ENCODE results near the gene LSM3. TPM values are rescaled to one million over a fixed set of nuclear protein-coding genes. Genes with fewer than 3 reads are reported as not detected.
A peak's percentile ranks its signal among the peaks of the same experiment; 100 is the strongest.

The LSM3 gene
- total RNA-seq, 1 donor, result 5.1 TPM

DNA sequence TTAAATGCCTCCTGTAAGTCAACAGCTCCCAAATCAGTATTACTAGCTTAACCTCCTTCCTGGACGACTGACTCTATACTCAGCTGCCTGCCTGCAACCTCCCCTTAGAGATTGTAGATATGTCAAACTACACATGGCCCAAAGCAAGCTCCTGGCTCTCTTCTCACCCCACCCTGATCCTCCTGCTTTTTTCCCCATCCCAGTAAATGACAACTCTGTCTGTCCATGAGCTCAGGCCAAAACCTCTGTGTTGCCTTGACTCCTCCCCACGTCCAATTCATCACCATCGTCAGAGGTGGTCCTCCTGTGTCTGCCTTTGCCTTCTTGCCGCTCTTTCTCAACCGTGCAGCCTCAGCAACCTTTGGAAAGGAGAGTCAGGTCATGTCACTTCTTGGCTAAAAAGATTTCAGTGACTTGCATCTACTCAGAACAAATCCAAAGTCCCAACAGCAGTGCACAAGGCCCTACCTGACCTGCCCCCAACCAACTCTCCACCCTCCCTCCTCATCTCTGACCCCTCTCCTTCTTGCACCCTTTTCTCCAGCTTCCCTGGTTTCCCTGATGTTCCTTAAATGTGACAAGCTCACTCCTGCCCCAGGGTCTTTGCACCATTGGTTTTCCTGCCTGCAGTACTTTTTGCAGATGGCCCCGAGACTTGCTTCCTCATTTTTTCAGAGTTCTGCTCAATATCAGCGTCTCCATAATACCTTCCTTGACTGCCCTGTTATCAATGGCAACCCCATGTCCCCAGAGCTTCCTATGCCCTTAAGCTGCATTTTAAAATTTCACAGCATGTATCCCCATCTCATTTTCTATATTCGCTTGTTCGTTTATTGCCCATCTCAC is 52.8 kb downstream of the LSM3 start:
- H3K27ac ChIP-seq (ENCODE audit: low read depth, low read length), result peak overlapping the region; percentile 1

DNA sequence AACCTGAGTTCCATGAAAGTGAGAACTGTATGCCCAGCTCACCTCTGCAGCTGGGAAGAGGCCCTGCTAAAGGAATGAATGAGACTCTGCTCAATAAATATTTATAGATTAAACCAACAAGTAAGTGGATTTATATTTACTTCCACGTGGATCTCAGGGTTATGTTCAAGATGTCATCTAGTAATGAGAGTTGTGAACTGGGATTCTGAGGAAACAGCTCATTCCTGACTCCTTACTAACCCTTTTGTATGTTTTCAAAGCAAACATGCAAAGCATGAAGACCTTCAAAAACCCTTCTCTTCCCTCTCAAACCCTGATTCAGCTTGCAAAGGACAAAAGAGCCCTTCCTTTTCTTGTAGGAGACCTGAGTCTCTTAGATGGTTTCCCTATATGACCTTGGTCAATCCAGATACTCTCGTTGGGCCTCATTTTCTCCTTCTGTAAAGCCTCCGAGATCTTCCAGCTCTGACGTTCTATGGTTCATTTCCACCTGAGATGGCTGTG is 53.4 kb downstream of the LSM3 start:
- no peaks in the 10 kb centered on the region for H3K9me3 ChIP-seq (ENCODE audit: low read depth, low read length)
- peaks cover 33% of the 10 kb centered on the region for H3K4me1 ChIP-seq (ENCODE audit: insufficient read depth, low read length)
- H2AFZ ChIP-seq (ENCODE audit: low read length), result no peak overlapping the region
- no peak overlapping the region for H3K4me2 ChIP-seq (ENCODE audit: insufficient read depth, low read length)
- no peaks in the 10 kb centered on the region for H3K36me3 ChIP-seq (ENCODE audit: insufficient read depth, low read length)
- TF ChIP-seq, protein P1, sequence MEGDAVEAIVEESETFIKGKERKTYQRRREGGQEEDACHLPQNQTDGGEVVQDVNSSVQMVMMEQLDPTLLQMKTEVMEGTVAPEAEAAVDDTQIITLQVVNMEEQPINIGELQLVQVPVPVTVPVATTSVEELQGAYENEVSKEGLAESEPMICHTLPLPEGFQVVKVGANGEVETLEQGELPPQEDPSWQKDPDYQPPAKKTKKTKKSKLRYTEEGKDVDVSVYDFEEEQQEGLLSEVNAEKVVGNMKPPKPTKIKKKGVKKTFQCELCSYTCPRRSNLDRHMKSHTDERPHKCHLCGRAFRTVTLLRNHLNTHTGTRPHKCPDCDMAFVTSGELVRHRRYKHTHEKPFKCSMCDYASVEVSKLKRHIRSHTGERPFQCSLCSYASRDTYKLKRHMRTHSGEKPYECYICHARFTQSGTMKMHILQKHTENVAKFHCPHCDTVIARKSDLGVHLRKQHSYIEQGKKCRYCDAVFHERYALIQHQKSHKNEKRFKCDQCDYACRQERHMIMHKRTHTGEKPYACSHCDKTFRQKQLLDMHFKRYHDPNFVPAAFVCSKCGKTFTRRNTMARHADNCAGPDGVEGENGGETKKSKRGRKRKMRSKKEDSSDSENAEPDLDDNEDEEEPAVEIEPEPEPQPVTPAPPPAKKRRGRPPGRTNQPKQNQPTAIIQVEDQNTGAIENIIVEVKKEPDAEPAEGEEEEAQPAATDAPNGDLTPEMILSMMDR (IDR thresholded peaks at IDR 0.05; ENCODE audit: extremely low read depth, low read depth, low read length), result no peak
- H3K79me2 ChIP-seq (ENCODE audit: insufficient read depth, low read length), result no peaks in the 10 kb centered on the region
- no peak overlapping the region for H3K4me3 ChIP-seq (ENCODE audit: insufficient read depth, low read length)
- DNase-seq (ENCODE audit: insufficient read length, low spot score, missing footprints), result peak; percentile 83
- peaks cover 2% of the 10 kb centered on the region for H3K27me3 ChIP-seq (ENCODE audit: insufficient read depth, low read length)
- H3K27ac ChIP-seq (ENCODE audit: low read depth, low read length), result peak overlapping the region; percentile 50
- H4K20me1 ChIP-seq (ENCODE audit: insufficient read depth, low read length), result no peaks in the 10 kb centered on the region

More for the DNA sequence above, 52.8 kb downstream of the LSM3 start:
- Histone ChIP-seq H3K9me3 (ENCODE audit: low read depth, low read length) (no peaks in the 10 kb centered on the region), H3K36me3 (ENCODE audit: insufficient read depth, low read length) (no peaks in the 10 kb centered on the region), H2AFZ (ENCODE audit: low read length) (no peak overlapping the region), H3K4me1 (ENCODE audit: insufficient read depth, low read length) (peaks cover 33% of the 10 kb centered on the region), H3K4me2 (ENCODE audit: insufficient read depth, low read length) (no peak overlapping the region), H3K27me3 (ENCODE audit: insufficient read depth, low read length) (no peaks in the 10 kb centered on the region), H4K20me1 (ENCODE audit: insufficient read depth, low read length) (no peaks in the 10 kb centered on the region), H3K79me2 (ENCODE audit: insufficient read depth, low read length) (no peaks in the 10 kb centered on the region), H3K4me3 (ENCODE audit: insufficient read depth, low read length) (no peak overlapping the region)
- TF ChIP-seq, protein P1 (IDR thresholded peaks at IDR 0.05; ENCODE audit: extremely low read depth, low read depth, low read length), result no peak
- DNase-seq (ENCODE audit: insufficient read length, low spot score, missing footprints), result no peak

DNA sequence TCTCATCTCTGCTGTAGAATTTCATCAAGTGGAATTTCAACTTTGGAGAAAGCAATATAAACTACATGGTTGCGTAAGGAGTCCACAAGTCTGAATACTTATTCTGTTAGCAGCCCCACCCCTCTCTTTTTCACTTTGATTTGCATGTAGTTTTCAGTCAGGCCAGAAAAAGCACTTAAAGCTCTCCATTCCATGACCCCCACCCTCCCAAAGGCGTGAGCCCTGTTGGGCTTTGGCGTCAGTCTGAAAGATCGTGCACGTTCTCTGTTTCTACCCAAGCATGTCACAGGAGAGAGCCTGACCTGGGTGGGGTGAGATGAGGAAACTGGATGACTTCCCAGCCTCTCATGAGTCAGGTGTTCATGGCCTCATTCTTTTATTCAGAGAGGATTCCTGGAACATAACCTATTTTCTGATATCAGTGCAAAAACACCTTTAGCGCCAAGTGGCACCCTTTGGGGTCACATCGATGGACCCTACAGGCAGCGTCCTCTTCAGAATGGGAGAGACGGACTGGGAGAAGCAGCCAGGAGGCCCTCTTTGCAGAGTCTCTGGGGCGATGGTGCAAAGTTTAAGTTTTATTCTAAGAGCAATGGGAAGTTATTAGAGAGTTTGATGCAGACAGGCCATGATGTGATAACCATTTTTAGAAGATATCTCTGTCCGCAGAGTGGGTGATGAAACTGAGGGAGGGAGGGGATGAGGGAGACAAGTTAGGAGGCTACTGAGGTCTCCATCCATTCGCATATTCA is 55.8 kb downstream of the LSM3 start:
- Histone ChIP-seq H3K4me3 (ENCODE audit: insufficient read depth, low read length) (no peak overlapping the region), H3K9me3 (ENCODE audit: low read depth, low read length) (no peaks in the 10 kb centered on the region), H3K4me2 (ENCODE audit: insufficient read depth, low read length) (no peak overlapping the region), H3K27me3 (ENCODE audit: insufficient read depth, low read length) (peaks cover 3% of the 10 kb centered on the region), H3K79me2 (ENCODE audit: insufficient read depth, low read length) (no peaks in the 10 kb centered on the region), H3K36me3 (ENCODE audit: insufficient read depth, low read length) (no peaks in the 10 kb centered on the region), H2AFZ (ENCODE audit: low read length) (no peak overlapping the region), H3K4me1 (ENCODE audit: insufficient read depth, low read length) (peaks cover 21% of the 10 kb centered on the region), H4K20me1 (ENCODE audit: insufficient read depth, low read length) (no peaks in the 10 kb centered on the region), H3K27ac (ENCODE audit: low read depth, low read length) (peak overlapping the region; percentile 27)
- DNase-seq (ENCODE audit: insufficient read length, low spot score, missing footprints), result no peak
- TF ChIP-seq, protein P1 (IDR thresholded peaks at IDR 0.05; ENCODE audit: extremely low read depth, low read depth, low read length), result no peak

Data from osteoblast (primary cell).